Activated CD8-positive, alpha-beta memory T cell treated with anti-CD3 and anti-CD28 coated beads, Interleukin-2, amount 50 U/mL, for 24 hours (primary cell): Measurements from ENCODE around the gene IL1RAPL2.

Source experiments
- DNase-seq: peaks from one replicate; pipeline ENCODE4 v3.0.0-alpha.2; 2020; ENCODE audit errors: extremely low read depth

The IL1RAPL2 gene

GRCh38 chrX:105267167-105267566 lies 701.2 kb downstream of the IL1RAPL2 start:
- DNase-seq: no peak

DNA sequence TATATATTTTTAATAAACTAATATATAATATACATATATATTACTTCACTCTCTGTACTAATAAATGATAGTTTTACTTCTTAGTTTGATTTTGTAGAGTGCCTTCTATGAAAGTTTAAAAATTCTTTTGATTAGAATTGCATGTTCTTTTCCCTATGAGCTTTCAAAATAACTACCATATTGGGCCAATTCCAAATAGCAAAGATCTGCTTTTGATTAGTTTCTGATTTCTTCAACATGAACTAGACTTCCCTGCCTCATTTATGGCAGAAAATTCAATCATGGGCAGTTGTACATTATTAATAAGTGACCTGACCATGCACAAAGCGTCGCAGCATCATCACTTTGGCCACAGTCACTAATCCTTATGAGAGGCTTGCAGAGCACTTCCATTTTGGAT lies 703.4 kb downstream of the IL1RAPL2 start:
- no peak for DNase-seq

- no peak for DNase-seq
Observed at GRCh38 chrX:105273326-105273725, 707.3 kb downstream of the IL1RAPL2 start.

- no peak for DNase-seq
Observed at GRCh38 chrX:105274091-105274490, 708.1 kb downstream of the IL1RAPL2 start.

GRCh38 chrX:105277132-105277531 lies 711.1 kb downstream of the IL1RAPL2 start:
- DNase-seq: no peak

DNA sequence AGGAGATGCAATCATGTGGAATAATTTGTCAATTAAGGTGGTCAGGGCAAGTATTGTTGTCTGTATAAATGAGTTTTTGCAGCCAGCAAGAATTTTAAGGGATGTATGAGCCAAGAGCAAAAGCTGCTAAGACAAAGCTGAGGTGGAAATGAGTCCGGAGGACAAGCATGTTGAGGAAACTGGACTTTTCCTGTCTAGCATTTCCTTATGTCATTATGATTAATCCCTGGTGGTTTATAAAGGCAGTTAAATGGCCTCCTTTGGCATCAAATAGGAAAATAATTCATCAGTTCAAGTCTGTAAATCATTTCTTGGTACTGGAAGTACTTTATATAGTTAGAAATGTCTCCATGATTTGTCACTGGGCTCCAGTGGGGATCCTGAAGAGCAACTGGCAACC lies 716.1 kb downstream of the IL1RAPL2 start:
- DNase-seq: no peak

DNA sequence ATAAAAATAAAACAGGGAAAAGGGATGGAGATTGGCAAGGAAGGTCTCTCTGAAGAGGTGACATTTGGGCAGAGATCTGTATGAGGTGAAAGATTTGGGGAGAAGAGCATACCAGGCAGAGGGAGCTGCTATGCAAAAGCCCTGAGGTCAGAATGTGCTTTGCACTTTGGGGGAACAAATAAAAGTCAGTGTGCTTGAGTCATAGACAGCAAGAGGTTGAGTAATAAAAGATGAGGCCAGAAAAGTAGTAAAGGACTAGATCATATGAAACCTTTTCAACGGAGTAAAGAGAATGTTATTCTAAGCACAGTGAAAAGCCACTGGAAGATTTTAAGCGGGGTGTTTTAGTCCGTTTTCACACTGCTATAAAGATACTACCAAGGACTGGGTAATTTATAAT lies 731.0 kb downstream of the IL1RAPL2 start:
- no peak for DNase-seq

- DNase-seq: no peak
Observed at GRCh38 chrX:105299286-105299685, 733.3 kb downstream of the IL1RAPL2 start.

DNA sequence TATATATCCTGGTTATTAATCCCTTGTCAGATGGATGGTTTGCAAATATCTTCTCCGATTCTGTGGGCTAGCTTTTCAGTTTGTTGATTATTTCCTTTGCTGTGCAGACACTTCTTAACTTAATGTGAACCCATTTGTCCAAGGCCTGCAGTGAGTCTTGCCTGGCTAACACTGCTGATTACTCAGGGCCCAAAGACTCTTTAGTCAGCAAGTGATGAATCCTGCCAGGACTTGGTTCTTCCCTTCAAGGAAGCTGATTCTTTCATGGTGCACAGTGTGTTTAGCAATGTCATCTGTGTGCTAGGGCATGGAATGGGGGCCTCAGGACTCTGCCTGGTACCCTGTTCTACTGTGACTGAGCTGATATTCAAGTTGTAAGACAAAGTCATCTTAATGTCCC lies 736.2 kb downstream of the IL1RAPL2 start:
- no peak for DNase-seq

- no peak for DNase-seq
Observed at GRCh38 chrX:105307762-105308161, 741.8 kb downstream of the IL1RAPL2 start.

GRCh38 chrX:105313596-105313995 lies 747.6 kb downstream of the IL1RAPL2 start:
- DNase-seq: no peak

- DNase-seq: no peak
Observed at GRCh38 chrX:105314458-105314857, 748.5 kb downstream of the IL1RAPL2 start.

DNA sequence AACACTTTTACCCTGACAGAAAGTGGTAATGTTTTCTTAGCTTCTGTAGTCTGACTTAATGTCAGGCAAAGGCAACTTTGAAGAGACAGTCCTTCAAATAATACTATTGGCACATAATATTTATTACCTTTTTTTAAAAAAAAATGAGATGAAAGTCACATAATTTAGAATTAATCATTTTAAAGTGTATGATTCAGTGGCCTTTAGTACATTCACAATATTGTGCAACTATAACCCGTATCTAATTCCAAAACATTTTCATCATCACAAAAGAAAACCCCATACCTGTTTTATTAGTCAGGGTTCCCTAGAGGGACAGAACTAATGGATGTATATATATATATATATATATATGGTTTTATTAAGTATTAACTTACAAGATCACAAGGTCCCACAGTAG lies 749.2 kb downstream of the IL1RAPL2 start:
- no peak for DNase-seq

- DNase-seq: no peak
Observed at GRCh38 chrX:105317117-105317516, 751.1 kb downstream of the IL1RAPL2 start.

- DNase-seq: no peak
Observed at GRCh38 chrX:105323928-105324327, 757.9 kb downstream of the IL1RAPL2 start.

DNA sequence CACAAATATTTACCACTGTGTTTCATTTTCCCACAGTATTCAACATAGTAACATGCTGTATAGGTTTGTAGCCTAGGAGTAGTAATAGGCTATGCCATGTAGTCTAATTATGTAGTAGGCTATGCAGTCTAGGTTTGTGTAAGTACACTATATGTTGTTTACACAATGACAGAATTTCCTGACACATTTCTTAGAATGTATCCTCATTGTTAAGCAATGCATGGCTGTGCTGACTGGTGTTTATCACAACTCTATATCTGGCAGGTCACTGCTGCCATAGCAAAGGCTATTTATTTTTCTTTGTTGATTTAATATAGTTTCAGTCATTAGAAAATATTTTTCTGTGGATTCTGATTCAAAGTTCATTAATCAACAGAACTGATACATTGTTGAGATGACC lies 762.8 kb downstream of the IL1RAPL2 start:
- no peak for DNase-seq

GRCh38 chrX:105331244-105331643 lies 765.2 kb downstream of the IL1RAPL2 start:
- no peak for DNase-seq

DNA sequence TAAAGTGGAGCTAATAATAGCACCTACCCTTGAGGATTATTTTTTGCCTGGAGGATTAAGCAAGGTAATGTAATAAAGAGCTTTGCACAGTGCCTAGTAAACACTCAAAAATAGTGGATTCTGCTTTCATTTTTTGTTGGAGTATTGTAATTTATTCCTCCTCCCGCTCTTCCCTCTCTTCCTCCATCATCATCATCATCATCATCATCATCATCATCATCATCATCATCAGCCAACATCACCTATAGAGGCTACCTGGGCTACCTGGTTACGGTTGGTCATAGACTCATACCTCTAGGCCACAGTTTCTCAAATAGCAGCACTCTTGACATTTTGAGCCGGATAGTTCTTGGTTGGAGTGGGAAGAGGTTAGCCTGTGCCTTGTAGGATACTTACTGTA lies 781.4 kb downstream of the IL1RAPL2 start:
- no peak for DNase-seq

GRCh38 chrX:105349476-105349875 lies 783.5 kb downstream of the IL1RAPL2 start:
- no peak for DNase-seq

- no peak for DNase-seq
Observed at GRCh38 chrX:105375816-105376215, 809.8 kb downstream of the IL1RAPL2 start.

- DNase-seq: no peak
Observed at GRCh38 chrX:105424729-105425128, 858.7 kb downstream of the IL1RAPL2 start.

DNA sequence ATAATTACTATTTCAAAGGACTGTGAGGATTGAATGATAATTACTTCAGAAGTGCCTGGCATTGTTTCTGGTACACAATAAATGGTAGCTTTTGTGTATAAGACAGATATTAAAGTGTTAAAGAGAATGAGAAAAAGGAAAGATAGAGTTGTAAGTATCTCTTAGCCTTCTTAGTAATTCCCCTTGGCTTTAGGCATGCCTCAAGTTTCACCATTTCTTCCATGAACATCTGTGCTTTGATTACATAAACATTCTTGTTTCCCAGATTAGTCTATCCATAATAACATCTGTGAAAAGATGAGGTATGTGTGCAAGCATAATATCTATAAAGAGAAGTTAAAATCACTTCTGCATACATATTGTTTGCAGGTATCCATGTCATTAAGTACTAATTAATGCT lies 885.4 kb downstream of the IL1RAPL2 start:
- DNase-seq: no peak

DNA sequence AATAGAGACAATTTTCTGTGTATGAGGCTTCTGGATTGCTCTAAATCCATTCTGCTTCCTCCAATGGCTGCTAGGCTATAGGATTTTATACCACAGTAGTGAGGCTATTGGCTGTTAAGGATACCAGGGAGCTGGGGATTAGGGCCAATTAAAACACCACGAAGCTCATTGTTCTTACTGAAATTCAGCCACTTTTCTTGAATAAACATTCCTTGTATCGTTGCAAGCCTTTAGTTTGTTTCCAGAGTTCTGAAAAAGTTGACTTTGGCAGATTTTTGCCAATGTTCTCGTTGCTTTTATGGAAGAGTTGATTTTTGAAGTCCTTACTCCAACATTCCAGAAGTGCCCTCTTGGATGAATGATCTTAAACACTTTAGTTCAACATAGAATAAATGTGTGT lies 892.8 kb downstream of the IL1RAPL2 start:
- no peak for DNase-seq

DNA sequence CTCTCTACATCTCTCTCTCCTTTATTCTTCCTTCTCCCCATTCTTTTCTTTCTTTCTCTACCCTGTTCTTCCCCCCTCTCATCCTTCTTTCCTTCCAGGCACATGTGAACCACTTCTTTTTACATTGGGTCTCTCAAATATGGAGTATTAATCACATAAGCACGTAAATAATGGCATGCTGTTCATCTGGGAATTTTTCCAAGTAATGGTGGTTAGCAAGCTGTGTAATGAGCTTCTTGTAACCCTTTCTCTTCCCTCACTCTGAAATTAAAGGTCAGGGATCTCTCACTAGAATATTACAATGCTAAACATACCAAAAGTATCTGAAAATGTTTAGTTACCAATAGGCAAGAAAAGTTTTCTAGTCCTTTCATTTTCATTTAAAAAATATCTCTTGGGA lies 894.4 kb downstream of the IL1RAPL2 start:
- DNase-seq: no peak

GRCh38 chrX:105461016-105461415 lies 895.0 kb downstream of the IL1RAPL2 start:
- no peak for DNase-seq
